Activated CD4-positive, alpha-beta T cell treated with anti-CD3 and anti-CD28 coated beads, Interleukin-10, Interleukin-2, amounts not matched to agents 100 ng/mL and 50 ng/mL, durations not matched to agents 16 hours and 8 hours (primary cell): ENCODE data around the gene ZNF335.
"Not testable (repeated sequence)": the region's sequence is repeated elsewhere in the genome, so short reads cannot be mapped to it uniquely, and the experiment has no call there.

Experiments
- DNase-seq: peaks from one replicate; pipeline ENCODE4 v3.0.0-alpha.2; 2020

ZNF335 gene

DNA sequence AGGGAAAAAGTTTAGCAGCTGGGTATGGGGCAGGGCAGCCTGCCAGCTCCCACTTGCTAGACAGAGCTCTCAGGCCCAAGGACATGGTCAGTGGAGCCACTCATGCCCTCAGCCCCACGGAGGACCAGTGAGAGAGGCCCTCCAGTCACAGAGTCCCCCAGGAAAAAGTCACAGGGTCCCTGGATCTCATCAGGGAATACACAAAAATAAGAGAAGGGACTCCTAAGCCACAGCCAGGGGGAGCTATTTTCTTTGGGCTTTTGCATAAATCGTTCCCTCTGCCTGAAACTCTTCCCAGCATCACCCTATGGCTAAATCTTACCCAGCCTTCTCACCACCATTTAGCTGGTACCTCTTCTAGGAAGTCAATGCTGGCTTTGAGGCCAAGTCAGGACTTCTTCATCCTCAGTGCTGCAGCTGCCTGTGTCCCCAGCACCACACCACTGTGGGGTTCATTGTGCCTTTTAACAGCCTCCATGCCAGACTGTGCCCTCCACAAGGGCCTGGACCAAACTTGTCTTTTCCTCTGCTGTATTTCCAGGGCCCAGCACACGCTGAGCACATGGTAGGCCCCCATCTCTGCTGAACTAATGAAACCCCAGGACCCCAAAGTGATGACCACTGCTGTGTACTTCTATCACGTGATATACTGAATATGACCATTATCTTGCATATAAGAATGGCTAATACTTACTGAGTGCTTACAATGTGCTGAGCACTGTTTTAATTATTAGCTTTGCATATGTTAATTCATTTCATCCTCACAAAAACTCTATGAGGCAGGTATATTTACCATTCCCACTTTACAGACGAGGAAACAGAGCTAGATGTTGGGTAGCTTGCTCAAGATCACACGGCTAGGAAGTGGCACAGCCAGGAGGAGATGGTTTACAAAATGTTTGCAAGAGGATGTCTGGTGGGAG lies 2.0 kb downstream of the ZNF335 start:
- no peak for DNase-seq

GRCh38 chr20:45968801-45969711 lies 2.9 kb downstream of the ZNF335 start:
- DNase-seq = no peak

- no peak for DNase-seq
These were observed 3.8 kb downstream of the ZNF335 start for GRCh38 chr20:45968081-45968671.

DNA sequence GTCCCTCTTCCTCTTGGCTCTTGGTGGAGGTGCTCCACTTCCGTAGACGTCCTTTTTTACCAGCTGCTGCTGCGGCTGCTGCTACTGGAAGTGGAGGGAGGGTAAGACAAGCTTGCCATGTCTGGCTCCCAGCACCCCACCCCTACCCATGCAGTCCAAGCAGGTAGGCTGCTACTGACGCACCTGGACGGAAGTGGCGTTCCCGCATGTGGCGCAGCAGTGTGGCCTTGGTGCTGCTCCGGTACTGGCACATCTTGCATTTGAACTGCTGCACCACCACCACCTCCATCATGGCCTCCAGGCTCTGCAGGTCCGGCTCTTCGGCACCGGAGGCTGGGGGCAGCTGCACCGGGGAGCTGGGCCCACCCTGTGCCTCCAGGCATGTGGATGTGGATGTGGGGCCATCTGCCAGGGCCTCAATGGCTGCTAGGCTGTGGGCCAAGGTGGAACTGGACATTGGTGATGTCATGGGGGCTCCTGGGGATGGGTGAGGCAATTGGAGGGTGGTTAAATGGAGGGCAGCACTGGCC lies 4.4 kb downstream of the ZNF335 start:
- no peak for DNase-seq

DNA sequence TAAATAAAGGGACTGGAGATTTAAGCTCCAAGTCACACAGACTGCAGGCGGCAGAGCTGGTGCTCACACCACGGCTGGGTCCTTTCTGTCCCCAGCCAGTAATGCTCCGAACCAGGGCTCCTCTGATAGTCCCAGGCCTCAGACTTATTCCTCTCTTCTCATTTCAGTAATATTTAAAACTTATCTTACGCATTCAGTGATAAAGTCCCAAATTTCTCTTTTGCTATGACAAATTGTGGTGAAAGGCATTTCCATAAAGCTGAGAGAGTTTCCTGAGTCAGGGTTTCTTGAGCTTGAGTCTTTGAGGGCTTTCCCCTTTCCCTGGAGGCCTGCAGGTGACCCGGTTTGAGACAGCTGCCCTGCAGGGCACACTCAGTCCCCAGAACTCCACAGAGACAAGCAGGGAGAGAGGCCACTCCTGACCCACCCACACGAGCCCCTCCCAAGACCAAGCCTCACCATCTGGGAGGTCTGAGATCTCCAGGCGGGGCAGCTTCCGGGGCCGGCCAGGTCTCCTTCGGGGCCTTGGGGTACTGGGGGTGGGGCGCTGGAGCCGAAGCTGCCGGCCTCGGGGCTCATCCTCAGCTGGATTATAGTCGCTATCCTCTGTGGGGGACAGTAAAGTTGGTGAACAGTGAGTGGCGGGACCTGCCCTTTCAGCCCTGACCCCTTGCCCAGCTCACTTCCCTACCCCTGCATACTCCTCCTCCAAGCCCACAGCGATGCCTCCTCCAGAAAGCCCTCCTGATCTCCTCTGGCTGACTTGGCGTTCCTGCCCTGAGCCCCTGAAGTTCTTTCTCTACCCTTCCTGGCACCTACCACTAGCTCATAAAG lies 6.6 kb downstream of the ZNF335 start:
- DNase-seq = peak; percentile 33

GRCh38 chr20:45964006-45964400 lies 8.0 kb downstream of the ZNF335 start:
- no peak for DNase-seq

GRCh38 chr20:45963059-45964005 lies 8.7 kb downstream of the ZNF335 start:
- DNase-seq = no peak

GRCh38 chr20:45962031-45962755 lies 9.8 kb downstream of the ZNF335 start:
- no peak for DNase-seq

- DNase-seq = no peak
These were observed 11.9 kb downstream of the ZNF335 start for GRCh38 chr20:45959956-45960630.

DNA sequence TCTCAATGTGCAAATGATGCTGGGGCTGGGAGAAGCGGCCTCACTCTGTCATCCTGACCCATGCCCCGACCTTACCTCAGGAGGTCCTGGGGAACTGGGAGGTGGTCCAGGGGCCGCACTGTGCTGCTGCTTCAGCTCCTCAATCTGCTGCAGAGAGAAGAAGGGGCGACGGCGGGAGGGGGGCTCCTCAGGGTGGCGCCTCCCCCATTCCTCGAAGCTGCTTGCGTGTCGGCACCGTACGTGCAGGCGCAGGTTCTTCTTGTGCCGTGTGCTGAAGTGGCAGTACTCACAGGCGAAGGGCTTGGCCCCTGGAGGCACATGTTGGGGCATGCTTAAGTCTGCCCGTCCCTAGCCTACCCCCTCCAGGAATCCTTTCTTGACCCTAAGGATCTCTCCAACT lies 12.9 kb downstream of the ZNF335 start:
- DNase-seq = no peak

DNA sequence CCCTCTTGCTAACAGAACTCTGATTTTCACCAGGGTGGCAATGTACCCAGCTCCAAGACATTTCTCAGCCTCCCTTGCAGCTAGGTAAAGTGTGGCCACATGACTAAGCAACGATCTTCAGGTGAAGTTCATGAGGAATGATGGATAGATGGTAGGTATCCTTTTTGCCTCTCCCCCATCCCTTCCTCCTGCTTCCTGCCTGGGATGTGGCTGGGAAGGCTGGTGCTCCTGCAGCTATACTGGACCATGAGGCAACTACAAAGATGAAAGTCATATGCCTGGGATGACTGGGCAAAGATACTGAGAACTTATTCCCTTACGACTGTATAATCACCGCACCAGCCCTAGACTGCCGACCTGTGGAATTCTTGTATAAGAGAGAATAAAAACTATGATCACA lies 13.4 kb downstream of the ZNF335 start:
- DNase-seq = no peak

GRCh38 chr20:45957021-45957941 lies 14.7 kb downstream of the ZNF335 start:
- DNase-seq = no peak

- not testable (repeated sequence) for DNase-seq
These were observed 15.7 kb downstream of the ZNF335 start for GRCh38 chr20:45956326-45956725.

DNA sequence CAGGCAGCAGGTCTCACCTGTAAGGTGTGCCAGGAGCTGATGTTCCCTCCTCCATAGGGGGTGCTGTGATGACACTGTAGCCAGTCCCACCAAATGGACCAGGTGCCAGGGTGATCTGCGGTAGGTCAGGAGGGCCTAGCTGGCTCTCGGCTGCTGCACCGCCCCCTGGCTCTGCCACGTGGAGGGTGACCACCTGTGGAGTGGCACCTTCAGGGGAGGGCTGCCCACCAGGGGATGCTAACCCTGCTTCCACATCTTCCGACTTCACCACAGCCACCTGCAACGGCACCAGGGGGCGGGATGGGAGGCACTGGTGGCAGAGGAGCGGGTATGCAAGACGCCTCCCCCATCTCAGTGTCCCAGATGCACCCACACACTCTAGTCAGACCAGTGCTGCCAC lies 18.3 kb downstream of the ZNF335 start:
- no peak for DNase-seq

DNA sequence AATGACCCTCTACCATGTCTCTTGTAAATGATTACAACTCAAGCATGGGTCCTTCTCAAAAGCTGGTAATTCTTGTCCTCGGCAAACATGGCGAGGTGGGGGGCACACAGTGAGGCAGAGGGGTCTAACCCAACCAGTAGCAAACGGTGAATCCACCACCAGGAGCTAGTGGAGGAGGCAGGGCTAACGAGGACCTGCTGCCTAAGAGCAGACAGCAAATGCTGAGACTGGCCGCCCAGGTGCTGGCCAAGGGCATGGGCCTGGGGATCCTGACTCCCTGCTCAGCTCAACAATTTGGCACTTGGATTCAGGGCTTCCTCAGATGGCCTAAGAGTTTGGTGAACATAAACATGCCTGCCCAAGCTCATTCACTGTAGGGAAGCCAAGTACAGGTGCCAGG lies 19.1 kb downstream of the ZNF335 start:
- no peak for DNase-seq

DNA sequence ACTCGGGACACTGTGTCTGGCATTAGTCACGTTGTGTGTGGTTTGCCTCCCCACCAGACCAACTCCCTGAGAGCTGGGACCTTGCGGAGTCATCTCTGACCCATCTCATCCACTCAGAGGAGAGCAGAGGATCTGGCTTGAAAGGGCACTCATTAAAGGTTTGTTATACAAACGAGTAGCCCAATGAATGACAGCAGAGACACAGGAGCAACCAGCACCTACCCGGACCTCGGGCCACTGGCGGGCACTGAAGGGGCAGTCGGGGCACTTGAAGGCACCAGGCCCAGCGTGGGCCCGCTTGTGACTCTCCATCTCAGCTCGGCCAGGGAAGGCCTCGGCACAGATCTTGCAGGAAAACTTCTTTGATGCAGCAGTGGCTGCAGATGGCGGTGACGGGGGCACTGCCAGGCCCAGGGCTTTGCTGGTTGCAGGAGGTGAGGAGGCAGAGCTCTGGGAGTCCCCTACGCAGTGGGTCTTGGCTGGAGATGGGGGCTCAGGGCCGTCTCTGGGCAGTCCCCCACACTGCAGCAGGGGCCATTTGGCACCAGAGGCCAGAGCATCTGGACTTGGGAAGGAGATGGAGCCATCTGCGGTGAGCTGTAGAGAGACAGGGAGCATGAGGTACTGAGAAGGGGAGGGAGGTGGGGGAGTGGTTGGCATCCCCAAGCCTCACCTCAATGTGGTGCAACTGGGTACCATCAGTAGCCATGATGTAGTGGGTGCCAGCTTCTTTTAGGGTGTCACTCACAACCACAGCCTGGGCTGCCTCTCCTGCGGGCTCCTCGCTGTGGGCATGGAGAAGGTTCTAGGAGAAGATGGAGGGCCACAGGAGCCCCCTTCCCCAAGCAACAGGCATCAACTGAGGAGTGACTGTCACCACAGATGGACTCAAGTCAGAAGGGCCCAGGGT lies 19.8 kb downstream of the ZNF335 start:
- no peak for DNase-seq

- no peak for DNase-seq
These were observed 21.7 kb downstream of the ZNF335 start for GRCh38 chr20:45950330-45950646.
